ENCODE data around the gene CNTNAP2. TPM values are rescaled to one million over a fixed set of nuclear protein-coding genes. Genes with fewer than 3 reads are reported as not detected.

CNTNAP2 gene
- total RNA-seq, 1 donor from 2014 or later: 5.4 TPM

- no peaks in the 10 kb centered on the region for H3K36me3 Mint-ChIP-seq (ENCODE audit: low read depth, unreplicated experiment)
- H3K27me3 Mint-ChIP-seq (ENCODE audit: unreplicated experiment): no peaks in the 10 kb centered on the region
- H3K4me1 Mint-ChIP-seq (ENCODE audit: unreplicated experiment): no peaks in the 10 kb centered on the region
- H3K9me3 Mint-ChIP-seq (ENCODE audit: unreplicated experiment): no peaks in the 10 kb centered on the region
- no peak overlapping the region for H3K27ac Mint-ChIP-seq (ENCODE audit: unreplicated experiment)
- no peak overlapping the region for H3K4me3 Mint-ChIP-seq (ENCODE audit: unreplicated experiment)
- no peak for DNase-seq (ENCODE audit: low spot score)
- TF ChIP-seq CTCF (IDR thresholded peaks at IDR 0.05; ENCODE audit: unreplicated experiment): no peak
Measured at GRCh38 chr7:146731185-146731584, 614.6 kb downstream of the CNTNAP2 start.

GRCh38 chr7:146735992-146736391 lies 619.4 kb downstream of the CNTNAP2 start:
- H3K27me3 Mint-ChIP-seq (ENCODE audit: unreplicated experiment): no peaks in the 10 kb centered on the region
- H3K4me3 Mint-ChIP-seq (ENCODE audit: unreplicated experiment): no peak overlapping the region
- no peak overlapping the region for H3K27ac Mint-ChIP-seq (ENCODE audit: unreplicated experiment)
- no peaks in the 10 kb centered on the region for H3K36me3 Mint-ChIP-seq (ENCODE audit: low read depth, unreplicated experiment)
- TF ChIP-seq CTCF (IDR thresholded peaks at IDR 0.05; ENCODE audit: unreplicated experiment): no peak
- peaks cover 2% of the 10 kb centered on the region for H3K9me3 Mint-ChIP-seq (ENCODE audit: unreplicated experiment)
- no peaks in the 10 kb centered on the region for H3K4me1 Mint-ChIP-seq (ENCODE audit: unreplicated experiment)
- DNase-seq (ENCODE audit: low spot score): no peak

GRCh38 chr7:146736446-146737190 lies 620.0 kb downstream of the CNTNAP2 start:
- TF ChIP-seq CTCF (IDR thresholded peaks at IDR 0.05; ENCODE audit: unreplicated experiment): no peak
- Mint-ChIP-seq H3K4me1 (ENCODE audit: unreplicated experiment) (no peaks in the 10 kb centered on the region), H3K27me3 (ENCODE audit: unreplicated experiment) (no peaks in the 10 kb centered on the region), H3K27ac (ENCODE audit: unreplicated experiment) (no peak overlapping the region), H3K4me3 (ENCODE audit: unreplicated experiment) (no peak overlapping the region), H3K9me3 (ENCODE audit: unreplicated experiment) (peaks cover 4% of the 10 kb centered on the region), H3K36me3 (ENCODE audit: low read depth, unreplicated experiment) (no peaks in the 10 kb centered on the region)
- DNase-seq (ENCODE audit: low spot score): no peak

GRCh38 chr7:146740039-146740438 lies 623.4 kb downstream of the CNTNAP2 start:
- no peak for TF ChIP-seq CTCF (IDR thresholded peaks at IDR 0.05; ENCODE audit: unreplicated experiment)
- no peak for DNase-seq (ENCODE audit: low spot score)
- H3K4me3 Mint-ChIP-seq (ENCODE audit: unreplicated experiment): no peak overlapping the region
- no peaks in the 10 kb centered on the region for H3K36me3 Mint-ChIP-seq (ENCODE audit: low read depth, unreplicated experiment)
- H3K4me1 Mint-ChIP-seq (ENCODE audit: unreplicated experiment): no peaks in the 10 kb centered on the region
- H3K27ac Mint-ChIP-seq (ENCODE audit: unreplicated experiment): no peak overlapping the region
- H3K9me3 Mint-ChIP-seq (ENCODE audit: unreplicated experiment): peaks cover 4% of the 10 kb centered on the region
- H3K27me3 Mint-ChIP-seq (ENCODE audit: unreplicated experiment): no peaks in the 10 kb centered on the region

GRCh38 chr7:146741911-146742310 lies 625.3 kb downstream of the CNTNAP2 start:
- Mint-ChIP-seq H3K27me3 (ENCODE audit: unreplicated experiment) (no peaks in the 10 kb centered on the region), H3K36me3 (ENCODE audit: low read depth, unreplicated experiment) (no peaks in the 10 kb centered on the region), H3K4me3 (ENCODE audit: unreplicated experiment) (no peak overlapping the region), H3K9me3 (ENCODE audit: unreplicated experiment) (peaks cover 4% of the 10 kb centered on the region), H3K4me1 (ENCODE audit: unreplicated experiment) (no peaks in the 10 kb centered on the region), H3K27ac (ENCODE audit: unreplicated experiment) (no peak overlapping the region)
- no peak for DNase-seq (ENCODE audit: low spot score)
- TF ChIP-seq CTCF (IDR thresholded peaks at IDR 0.05; ENCODE audit: unreplicated experiment): no peak
